ENCODE measurements around the gene ZDHHC6. TPM values are rescaled to one million over a fixed set of nuclear protein-coding genes. Genes with fewer than 3 reads are reported as not detected.
"Not testable (repeated sequence)": the region's sequence is repeated elsewhere in the genome, so short reads cannot be mapped to it uniquely, and the experiment has no call there.

The ZDHHC6 gene
- total and polyA plus RNA-seq, 2 experiments from 2014 or later: 31.7 to 56.4 TPM

- H3K27ac ChIP-seq: no peak overlapping the region
- no peaks in the 10 kb centered on the region for H4K20me1 ChIP-seq (ENCODE audit: insufficient read depth, poor library complexity, severe bottlenecking)
- H2AFZ ChIP-seq: no peak overlapping the region
- no peaks in the 10 kb centered on the region for H3K4me1 ChIP-seq (ENCODE audit: insufficient read depth)
- H3K4me2 ChIP-seq: no peak overlapping the region
- H3K4me3 ChIP-seq: no peak overlapping the region
- H3K79me2 ChIP-seq: no peaks in the 10 kb centered on the region
- H3K27me3 ChIP-seq: no peaks in the 10 kb centered on the region
- H3K9me3 ChIP-seq (ENCODE audit: low read depth): no peaks in the 10 kb centered on the region
- no peaks in the 10 kb centered on the region for H3K9me2 ChIP-seq (replicated peaks; ENCODE audit: insufficient read depth)
- TF ChIP-seq EZH2phosphoT487 (IDR thresholded peaks at IDR 0.05; ENCODE audit: low read depth, severe bottlenecking, unreplicated experiment) (no peak), CTCF (IDR thresholded peaks at IDR 0.05; ENCODE audit: poor library complexity) (no peak), EZH2 (IDR thresholded peaks at IDR 0.05; ENCODE audit: borderline replicate concordance) (no peak)
- 98% methylated on average over 3 of the region's 3 CpGs for WGBS (ENCODE audit: low lambda C conversion rate, missing lambda C conversion rate)
- no peak for DNase-seq (ENCODE audit: low spot score)
- H3K36me3 ChIP-seq (replicated peaks; ENCODE audit: insufficient read depth, low read depth): peaks cover 10% of the 10 kb centered on the region
Observed at GRCh38 chr10:112466802-112467201, 20.1 kb upstream of the ZDHHC6 start.

- no peak overlapping the region for H3K4me3 ChIP-seq
Observed at GRCh38 chr10:112465299-112465883, 18.7 kb upstream of the ZDHHC6 start.

GRCh38 chr10:112464074-112464473, 17.4 kb upstream of the ZDHHC6 start:
- DNase-seq (ENCODE audit: low spot score); H3K9me2 ChIP-seq (replicated peaks; ENCODE audit: insufficient read depth); H4K20me1 ChIP-seq (ENCODE audit: insufficient read depth, poor library complexity, severe bottlenecking); H3K27me3 ChIP-seq; H3K79me2 ChIP-seq; H3K4me1 ChIP-seq (ENCODE audit: insufficient read depth); H3K4me3 ChIP-seq; H3K36me3 ChIP-seq (replicated peaks; ENCODE audit: insufficient read depth, low read depth); H3K27ac ChIP-seq; H2AFZ ChIP-seq; H3K4me2 ChIP-seq; H3K9me3 ChIP-seq (ENCODE audit: low read depth): not testable (repeated sequence)
- 99% methylated on average over 5 of the region's 5 CpGs for WGBS (ENCODE audit: low lambda C conversion rate, missing lambda C conversion rate)

More at GRCh38 chr10:112465299-112465883, 18.7 kb upstream of the ZDHHC6 start:
- WGBS (ENCODE audit: low lambda C conversion rate, missing lambda C conversion rate): 99% methylated on average over 3 of the region's 3 CpGs
- Histone ChIP-seq H3K36me3 (replicated peaks; ENCODE audit: insufficient read depth, low read depth) (peaks cover 10% of the 10 kb centered on the region), H3K79me2 (no peaks in the 10 kb centered on the region), H4K20me1 (ENCODE audit: insufficient read depth, poor library complexity, severe bottlenecking) (no peaks in the 10 kb centered on the region), H3K4me2 (no peak overlapping the region), H3K27ac (no peak overlapping the region), H3K27me3 (no peaks in the 10 kb centered on the region), H2AFZ (no peak overlapping the region), H3K4me1 (ENCODE audit: insufficient read depth) (no peaks in the 10 kb centered on the region), H3K9me3 (ENCODE audit: low read depth) (no peaks in the 10 kb centered on the region), H3K9me2 (replicated peaks; ENCODE audit: insufficient read depth) (no peaks in the 10 kb centered on the region)
- DNase-seq (ENCODE audit: low spot score): no peak
- TF ChIP-seq CTCF (IDR thresholded peaks at IDR 0.05; ENCODE audit: poor library complexity): no peak
- TF ChIP-seq EZH2phosphoT487 (IDR thresholded peaks at IDR 0.05; ENCODE audit: low read depth, severe bottlenecking, unreplicated experiment): no peak
- TF ChIP-seq EZH2 (IDR thresholded peaks at IDR 0.05; ENCODE audit: borderline replicate concordance): no peak

DNA sequence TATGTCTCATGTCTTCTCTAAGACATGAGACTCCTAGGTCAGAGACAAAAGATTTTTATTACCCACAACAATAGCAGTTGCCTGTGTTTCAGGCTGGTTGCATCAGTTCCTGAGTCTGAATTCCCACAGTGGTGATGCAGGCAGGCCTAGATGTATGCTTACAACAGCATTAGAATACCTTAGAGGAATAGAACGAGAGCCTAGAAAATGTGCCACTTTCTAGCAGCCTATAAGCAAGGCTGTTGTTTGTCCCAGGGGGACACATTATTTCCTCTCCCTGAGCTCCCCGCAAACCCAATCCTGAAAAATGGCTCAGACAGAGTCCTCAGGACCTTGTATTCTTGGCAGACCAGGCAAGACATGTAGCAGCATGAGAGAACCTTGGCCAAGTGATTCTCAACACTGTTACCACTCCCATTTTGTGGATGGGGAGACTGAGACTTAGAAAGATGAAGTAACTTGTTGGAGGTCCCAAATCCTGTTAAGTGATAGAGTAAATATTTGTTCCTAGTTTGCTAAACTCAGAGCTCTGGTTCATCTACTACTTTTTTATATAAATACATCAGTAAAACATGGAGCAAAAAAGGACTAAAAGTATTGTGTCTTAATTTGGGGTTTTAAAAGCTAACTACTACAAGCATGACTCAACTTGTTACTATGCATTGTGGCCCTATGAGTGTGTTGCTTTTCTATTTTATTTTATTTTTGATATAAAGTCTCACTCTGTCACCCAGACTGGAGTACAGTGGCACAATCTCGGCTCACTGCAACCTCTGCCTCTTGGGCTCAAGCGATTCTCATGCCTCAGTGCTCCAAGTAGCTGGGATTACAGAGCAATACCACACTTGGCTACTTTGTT, 14.5 kb upstream of the ZDHHC6 start:
- Histone ChIP-seq H3K27ac (no peak overlapping the region), H3K36me3 (replicated peaks; ENCODE audit: insufficient read depth, low read depth) (peaks cover 10% of the 10 kb centered on the region), H3K79me2 (peaks cover 8% of the 10 kb centered on the region), H3K9me3 (ENCODE audit: low read depth) (no peaks in the 10 kb centered on the region), H3K4me2 (no peak overlapping the region), H3K27me3 (no peaks in the 10 kb centered on the region), H3K9me2 (replicated peaks; ENCODE audit: insufficient read depth) (no peaks in the 10 kb centered on the region), H3K4me3 (no peak overlapping the region), H2AFZ (no peak overlapping the region), H4K20me1 (ENCODE audit: insufficient read depth, poor library complexity, severe bottlenecking) (no peaks in the 10 kb centered on the region), H3K4me1 (ENCODE audit: insufficient read depth) (no peaks in the 10 kb centered on the region)
- no peak for DNase-seq (ENCODE audit: low spot score)
- TF ChIP-seq CTCF (IDR thresholded peaks at IDR 0.05; ENCODE audit: poor library complexity) (no peak), EZH2 (IDR thresholded peaks at IDR 0.05; ENCODE audit: borderline replicate concordance) (no peak), EZH2phosphoT487 (IDR thresholded peaks at IDR 0.05; ENCODE audit: low read depth, severe bottlenecking, unreplicated experiment) (no peak)
- 100% methylated on average over 4 of the region's 4 CpGs for WGBS (ENCODE audit: low lambda C conversion rate, missing lambda C conversion rate)

All from hepatocyte (in vitro differentiated cells).